Adrenal gland (tissue), 5 donors: ENCODE data around the gene SYNDIG1.

Experiments
- POLR2A ChIP-seq, 2 donors: fragments of 450-650 bp; IDR thresholded peaks; one replicate each; pipeline ENCODE4 v1.6.1; 2017; ENCODE audit warnings: antibody characterized with exemption in 2 of 2, mild to moderate bottlenecking in 2 of 2, moderate library complexity in 1 of 2
- TF ChIP-seq, protein P1 (sequence below), 6 experiments: fragments of 450-650 bp in 4 of 6; fragments of 200-600 bp in 2 of 6; sonication (generic) in 1 of 6; IDR thresholded peaks; 1 replicate in 5 of 6; 2 replicates in 1 of 6; pipeline versions ENCODE4 v1.5.1 to v1.8.0; 2016 to 2021; ENCODE audit warnings: antibody characterized with exemption in 6 of 6, mild to moderate bottlenecking in 2 of 6, moderate library complexity in 1 of 6
- donor health status: DM: no; HTN: no; CAD: no.

DNA sequence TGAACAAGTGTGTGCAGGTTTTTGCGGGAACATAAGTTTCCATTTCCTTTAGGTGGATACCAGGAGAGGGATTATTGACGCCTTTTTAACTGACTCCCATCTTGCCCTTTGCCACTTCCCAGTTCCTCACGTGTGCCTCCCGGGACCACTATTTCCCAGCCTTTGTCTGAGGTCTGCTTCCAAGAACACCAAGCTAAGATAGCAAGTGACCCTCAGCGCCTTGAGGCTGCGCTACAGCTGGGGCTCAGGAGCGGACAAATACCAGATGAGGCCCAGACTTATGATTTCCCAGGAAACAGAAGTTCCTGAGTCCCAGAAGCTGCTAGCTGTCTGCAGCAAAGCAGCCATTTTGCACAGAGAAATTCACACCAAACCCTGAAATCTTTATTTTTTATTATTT is 216.7 kb downstream of the SYNDIG1 start:
- no peak for TF ChIP-seq POLR2A (IDR thresholded peaks at IDR 0.05)
- TF ChIP-seq, protein P1, sequence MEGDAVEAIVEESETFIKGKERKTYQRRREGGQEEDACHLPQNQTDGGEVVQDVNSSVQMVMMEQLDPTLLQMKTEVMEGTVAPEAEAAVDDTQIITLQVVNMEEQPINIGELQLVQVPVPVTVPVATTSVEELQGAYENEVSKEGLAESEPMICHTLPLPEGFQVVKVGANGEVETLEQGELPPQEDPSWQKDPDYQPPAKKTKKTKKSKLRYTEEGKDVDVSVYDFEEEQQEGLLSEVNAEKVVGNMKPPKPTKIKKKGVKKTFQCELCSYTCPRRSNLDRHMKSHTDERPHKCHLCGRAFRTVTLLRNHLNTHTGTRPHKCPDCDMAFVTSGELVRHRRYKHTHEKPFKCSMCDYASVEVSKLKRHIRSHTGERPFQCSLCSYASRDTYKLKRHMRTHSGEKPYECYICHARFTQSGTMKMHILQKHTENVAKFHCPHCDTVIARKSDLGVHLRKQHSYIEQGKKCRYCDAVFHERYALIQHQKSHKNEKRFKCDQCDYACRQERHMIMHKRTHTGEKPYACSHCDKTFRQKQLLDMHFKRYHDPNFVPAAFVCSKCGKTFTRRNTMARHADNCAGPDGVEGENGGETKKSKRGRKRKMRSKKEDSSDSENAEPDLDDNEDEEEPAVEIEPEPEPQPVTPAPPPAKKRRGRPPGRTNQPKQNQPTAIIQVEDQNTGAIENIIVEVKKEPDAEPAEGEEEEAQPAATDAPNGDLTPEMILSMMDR (IDR thresholded peaks at IDR 0.05): no peak
